H1 (cell line): ENCODE data around the gene TRIP11. TPM values are rescaled to one million over a fixed set of nuclear protein-coding genes. Genes with fewer than 3 reads are reported as not detected.

Experiments used
- CTCF ChIA-PET: fragments of 300-600 bp; sonication (Branson Sonifier 250); formaldehyde crosslinking; loops from one replicate; lab custom pipeline; 2021; ENCODE audit not compliant: partially characterized antibody; lab: Charles Lee
- POLR2A ChIA-PET: fragments of 300-600 bp; sonication (Branson Sonifier 250); formaldehyde crosslinking; loops from one replicate; lab custom pipeline; 2021; ENCODE audit warnings: inconsistent platforms; ENCODE audit not compliant: partially characterized antibody; lab: Charles Lee
- DNase-seq, 2 experiments: peaks; one replicate each; pipeline versions ENCODE4 v3.0.0 to v3.0.0-alpha.2; 2010 to 2022; ENCODE audit warnings: low spot score in 2 of 2, low read depth in 1 of 2, mixed read lengths in 1 of 2
- FAIRE-seq: peaks from 2 replicates; lab custom pipeline; 2011; peaks lifted over from hg19 to GRCh38; lab: Jason Lieb, UNC
- H2AFZ ChIP-seq: 2 replicates; pipeline ENCODE4 v1.8.1; 2012; ENCODE audit warnings: low read length, inconsistent platforms
- H2AK5ac ChIP-seq: 2 replicates; pipeline ENCODE4 v1.6.1; 2013; ENCODE audit warnings: low read depth, low read length
- H2BK120ac ChIP-seq: replicated peaks from 2 replicates; pipeline ENCODE3; 2013; ENCODE audit warnings: low read depth, low read length, inconsistent platforms
- H2BK12ac ChIP-seq: 2 replicates; pipeline ENCODE4 v1.6.1; 2013; ENCODE audit warnings: low read depth, low read length
- H2BK15ac ChIP-seq: 2 replicates; pipeline ENCODE4 v1.6.1; 2013; ENCODE audit warnings: low read length
- H2BK20ac ChIP-seq: 2 replicates; pipeline ENCODE4 v1.6.1; 2013; ENCODE audit warnings: low read length
- H2BK5ac ChIP-seq: 2 replicates; pipeline ENCODE4 v1.6.1; 2013; ENCODE audit warnings: low read depth, low read length
- H3K14ac ChIP-seq: 2 replicates; pipeline ENCODE4 v1.6.1; 2013; ENCODE audit warnings: inconsistent platforms; ENCODE audit not compliant: insufficient read length
- H3K18ac ChIP-seq: 2 replicates; pipeline ENCODE4 v1.6.1; 2013; ENCODE audit warnings: low read length; ENCODE audit errors: extremely low read depth
- H3K23ac ChIP-seq: 2 replicates; pipeline ENCODE4 v1.6.1; 2013; ENCODE audit warnings: inconsistent platforms; ENCODE audit not compliant: insufficient read length
- H3K23me2 ChIP-seq: 2 replicates; pipeline ENCODE4 v1.6.1; 2013; ENCODE audit warnings: low read depth, low read length
- H3K27ac ChIP-seq: 2 replicates; pipeline ENCODE4 v1.6.1; 2011; ENCODE audit warnings: low read depth, low read length, inconsistent platforms
- H3K27me3 ChIP-seq, 4 experiments: replicated peaks in 1 of 4; 1 replicate in 1 of 4; 2 replicates in 3 of 4; pipeline versions ENCODE4 v1.6.1 to v1.8.1; 2011 to 2013; ENCODE audit warnings: low read length in 3 of 4, mild to moderate bottlenecking in 3 of 4, inconsistent platforms in 2 of 4, mixed read lengths in 2 of 4, moderate library complexity in 1 of 4; ENCODE audit not compliant: control insufficient read depth in 3 of 4, insufficient read depth in 3 of 4; ENCODE audit errors: extremely low read depth in 1 of 4
- H3K36me3 ChIP-seq, 4 experiments: 2 replicates each; pipeline versions ENCODE4 v1.6.1 to v1.8.1; 2011 to 2013; ENCODE audit warnings: mild to moderate bottlenecking in 4 of 4, low read length in 3 of 4, moderate library complexity in 2 of 4, control low read depth in 1 of 4, inconsistent platforms in 1 of 4; ENCODE audit not compliant: insufficient read depth in 4 of 4, control insufficient read depth in 2 of 4
- H3K4ac ChIP-seq: replicated peaks from 2 replicates; pipeline ENCODE3; 2013; ENCODE audit warnings: low read length, low read depth, mixed read lengths, inconsistent platforms; ENCODE audit not compliant: insufficient read length
- H3K4me1 ChIP-seq, 4 experiments: replicated peaks in 1 of 4; 1 replicate in 1 of 4; 2 replicates in 3 of 4; pipeline versions ENCODE4 v1.6.1 to v1.8.1; 2011 to 2013; ENCODE audit warnings: low read length in 3 of 4, inconsistent platforms in 2 of 4, mixed read lengths in 1 of 4; ENCODE audit not compliant: insufficient read depth in 4 of 4, control insufficient read depth in 3 of 4
- H3K4me2 ChIP-seq, 2 experiments: 2 replicates each; pipeline versions ENCODE4 v1.6.1 to v1.8.1; 2011 to 2013; ENCODE audit warnings: low read depth in 2 of 2, low read length in 2 of 2, control low read depth in 1 of 2, inconsistent platforms in 1 of 2, mild to moderate bottlenecking in 1 of 2; ENCODE audit not compliant: insufficient read depth in 1 of 2
- H3K4me3 ChIP-seq, 4 experiments: fragments of 200-600, 300-600 bp in 1 of 4; sonication (generic), shearing (Covaris generic), sonication (Bioruptor Twin) in 1 of 4; 2 replicates each; pipeline versions ENCODE4 v1.5.1 to v1.8.1; 2011 to 2016; ENCODE audit warnings: low read length in 4 of 4, low read depth in 3 of 4, control low read depth in 2 of 4, inconsistent platforms in 2 of 4, mild to moderate bottlenecking in 2 of 4, mixed read lengths in 1 of 4, moderate library complexity in 1 of 4; ENCODE audit not compliant: insufficient read depth in 2 of 4; ENCODE audit errors: extremely low read depth in 1 of 4
- H3K56ac ChIP-seq: replicated peaks from 2 replicates; pipeline ENCODE3; 2013; ENCODE audit warnings: low read depth, mild to moderate bottlenecking, mixed read lengths, low read length, inconsistent platforms; ENCODE audit not compliant: insufficient read length
- H3K79me1 ChIP-seq: 2 replicates; pipeline ENCODE4 v1.6.1; 2013; ENCODE audit warnings: low read depth, low read length, control low read depth
- H3K79me2 ChIP-seq, 2 experiments: 2 replicates each; pipeline versions ENCODE4 v1.6.1 to v1.8.1; 2012 to 2013; ENCODE audit warnings: low read length in 2 of 2, mild to moderate bottlenecking in 2 of 2, inconsistent platforms in 1 of 2; ENCODE audit not compliant: insufficient read depth in 2 of 2, control insufficient read depth in 1 of 2
- H3K9ac ChIP-seq, 4 experiments: replicated peaks in 1 of 4; 1 replicate in 1 of 4; 2 replicates in 3 of 4; pipeline versions ENCODE4 v1.6.1 to v1.8.1; 2011 to 2013; ENCODE audit warnings: low read depth in 3 of 4, low read length in 3 of 4, control low read depth in 2 of 4, mild to moderate bottlenecking in 2 of 4, moderate library complexity in 2 of 4, inconsistent platforms in 1 of 4; ENCODE audit errors: extremely low read depth in 1 of 4
- H3K9me3 ChIP-seq, 2 experiments: 2 replicates each; pipeline versions ENCODE4 v1.6.1 to v1.8.1; 2012 to 2013; ENCODE audit warnings: mild to moderate bottlenecking in 2 of 2, moderate library complexity in 2 of 2, control low read depth in 1 of 2, inconsistent platforms in 1 of 2, low read depth in 1 of 2, low read length in 1 of 2, mixed read lengths in 1 of 2; ENCODE audit not compliant: insufficient read depth in 2 of 2
- H4K20me1 ChIP-seq, 2 experiments: replicated peaks in 1 of 2; 2 replicates each; pipeline versions ENCODE3 to v1.8.1; 2011 to 2013; ENCODE audit warnings: inconsistent platforms in 2 of 2, low read length in 2 of 2, mild to moderate bottlenecking in 1 of 2; ENCODE audit not compliant: insufficient read depth in 2 of 2, control insufficient read depth in 1 of 2
- H4K5ac ChIP-seq: 2 replicates; pipeline ENCODE4 v1.6.1; 2013; ENCODE audit warnings: low read length, low read depth, mixed read lengths, inconsistent platforms; ENCODE audit not compliant: insufficient read length
- H4K8ac ChIP-seq: 2 replicates; pipeline ENCODE4 v1.8.0; 2013; ENCODE audit warnings: mild to moderate bottlenecking, moderate library complexity, low read length, inconsistent platforms; ENCODE audit not compliant: insufficient read depth; ENCODE audit errors: extremely low read depth
- H4K91ac ChIP-seq: replicated peaks from 2 replicates; pipeline ENCODE3; 2013; ENCODE audit warnings: low read length, mixed read lengths, inconsistent platforms; ENCODE audit not compliant: insufficient read length
- CBX5 ChIP-seq: fragments of 300-800, 300-1000 bp; sonication (generic); IDR thresholded peaks from 2 replicates; pipeline ENCODE4 v1.7.1; 2016; ENCODE audit warnings: antibody characterized with exemption, low read length, low read depth
- KDM4A ChIP-seq: IDR thresholded peaks from one replicate; pipeline ENCODE4 v1.7.1; 2012; ENCODE audit warnings: low read depth, mild to moderate bottlenecking, moderate library complexity, low read length, inconsistent platforms; ENCODE audit not compliant: severe bottlenecking
- RAD21 ChIP-seq, 2 experiments: IDR thresholded peaks in 1 of 2; conservative IDR thresholded peaks in 1 of 2; 2 replicates each; pipeline ENCODE4 v1.6.1; 2011; ENCODE audit warnings: low read depth in 2 of 2, low read length in 2 of 2, improper control_type of control experiment in 1 of 2, inconsistent platforms in 1 of 2, mild to moderate bottlenecking in 1 of 2, moderate library complexity in 1 of 2
- SAP30 ChIP-seq: fragments of 300-600 bp; sonication (generic); IDR thresholded peaks from 2 replicates; pipeline ENCODE4 v1.7.1; 2012; ENCODE audit warnings: low read length, moderate library complexity, mild to moderate bottlenecking, inconsistent platforms; ENCODE audit not compliant: insufficient read depth, insufficient replicate concordance
- WGBS, 2 experiments: shearing (Covaris generic) in 1 of 2; methylation state at CpG; one replicate each; pipeline versions ENCODE4 v1.1.6 to v1.1.7; 2013 to 2015; ENCODE audit warnings: low lambda C conversion rate in 2 of 2, mixed read lengths in 2 of 2, inconsistent platforms in 1 of 2, low coverage in 1 of 2, missing lambda C conversion rate in 1 of 2; ENCODE audit not compliant: insufficient replicate concordance in 2 of 2, insufficient coverage in 1 of 2, insufficient read length in 1 of 2; ENCODE audit errors: extremely low coverage in 1 of 2, missing lambda C conversion rate in 1 of 2; 5-methylcytosine and 5-hydroxymethylcytosine counted together
- polyA plus RNA-seq, 7 experiments: library from polyadenylated mRNA; depleted of rRNA in 3 of 7; stranded (reverse) in 5 of 7; unstranded in 2 of 7; fragments of >200 nt in 5 of 7; fragments of 200-250 nt in 2 of 7; gene quantifications; 1 replicate in 5 of 7; 2 replicates in 1 of 7; 4 replicates in 1 of 7; pipeline versions ENCODE4 v1.2.1 to v1.2.3, GENCODE V29; 2011 to 2013; ENCODE audit warnings: missing spikeins in 2 of 7, mixed read lengths in 2 of 7
- total RNA-seq: library from RNA; stranded (reverse); fragmentation: NEBNext Ultra II Directional; extraction: Animal tissue kit (Norgen Biotek cat#: 25700); gene quantifications from 2 replicates; pipeline ENCODE4 v1.2.1, GENCODE V29; 2021
- TF ChIP-seq, protein P1 (sequence below), 3 experiments: IDR thresholded peaks; 1 replicate in 2 of 3; 2 replicates in 1 of 3; pipeline versions ENCODE4 v1.5.1 to v1.6.1; 2011; ENCODE audit warnings: low read length in 3 of 3, mild to moderate bottlenecking in 3 of 3, inconsistent platforms in 2 of 3, low read depth in 1 of 3, moderate library complexity in 1 of 3; ENCODE audit not compliant: insufficient read depth in 1 of 3; ENCODE audit errors: control extremely low read depth in 1 of 3

The TRIP11 gene
- total and polyA plus RNA-seq, 2 of the 8 experiments (the other 6 are each of a cell fraction or from before 2014, with no cell fraction given), result 3.3 to 30.4 TPM

DNA sequence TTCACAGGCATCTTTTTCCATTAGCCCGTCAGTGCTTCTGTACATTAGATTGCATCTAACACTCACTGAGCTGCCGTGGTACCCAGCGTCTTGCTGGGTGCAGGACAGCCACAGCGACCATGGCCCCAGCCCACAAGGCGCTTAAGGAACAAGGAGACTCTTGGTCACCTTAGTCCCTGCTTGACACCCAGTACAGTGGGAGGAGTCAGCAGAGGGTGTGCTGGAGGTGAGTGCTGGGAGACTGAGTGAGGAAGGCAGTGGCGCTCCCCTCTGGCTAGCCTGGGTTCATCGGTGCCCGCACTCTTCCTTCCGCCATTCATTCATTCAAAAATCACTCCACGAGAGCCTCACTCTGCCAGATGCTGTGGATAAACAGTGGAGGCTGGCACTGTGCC, 114.1 kb downstream of the TRIP11 start:
- Histone ChIP-seq H2AK5ac (no peak overlapping the region), H3K27me3 (no peaks in the 10 kb centered on the region), H3K9ac (no peak overlapping the region), H3K79me2 (no peaks in the 10 kb centered on the region), H4K20me1 (no peaks in the 10 kb centered on the region), H4K91ac (no peak overlapping the region), H3K4me3 (no peak overlapping the region), H4K5ac (no peak overlapping the region), H3K14ac (no peak overlapping the region), H3K27ac (no peak overlapping the region), H2BK5ac (no peak overlapping the region), H3K4ac (no peak overlapping the region), H2BK120ac (no peak overlapping the region), H3K23ac (no peak overlapping the region), H3K56ac (no peak overlapping the region), H2BK20ac (no peak overlapping the region), H2BK12ac (no peak overlapping the region), H3K4me2 (no peak overlapping the region), H2BK15ac (no peak overlapping the region), H3K36me3 (no peaks in the 10 kb centered on the region), H2AFZ (no peak overlapping the region), H3K4me1 (0 out of 7 replicates have a peak, but pooled peaks cover 0 to 3% (median 0%) of the 10 kb centered on the region in 4 experiments), H3K23me2 (no peaks in the 10 kb centered on the region), H4K8ac (no peak overlapping the region; the same call in 1 of the 2 replicates), H3K9me3 (no peaks in the 10 kb centered on the region), H3K79me1 (no peaks in the 10 kb centered on the region), H3K18ac (no peak overlapping the region)
- WGBS, 2 experiments, result 85% methylated on average over 6 of the region's 10 CpGs; no CpG with 5 or more reads in 1 of the 2 experiments
- TF ChIP-seq RAD21 (IDR thresholded peaks at IDR 0.05 in 1 of 2, conservative IDR thresholded peaks at IDR 0.05 in 1 of 2; ENCODE audit: low read depth in 2 of 2, low read length in 2 of 2) (peak; percentile 13; a peak in 2 of 4 replicates), KDM4A (no peak), SAP30 (no peak), CBX5 (no peak)
- TF ChIP-seq, protein P1, sequence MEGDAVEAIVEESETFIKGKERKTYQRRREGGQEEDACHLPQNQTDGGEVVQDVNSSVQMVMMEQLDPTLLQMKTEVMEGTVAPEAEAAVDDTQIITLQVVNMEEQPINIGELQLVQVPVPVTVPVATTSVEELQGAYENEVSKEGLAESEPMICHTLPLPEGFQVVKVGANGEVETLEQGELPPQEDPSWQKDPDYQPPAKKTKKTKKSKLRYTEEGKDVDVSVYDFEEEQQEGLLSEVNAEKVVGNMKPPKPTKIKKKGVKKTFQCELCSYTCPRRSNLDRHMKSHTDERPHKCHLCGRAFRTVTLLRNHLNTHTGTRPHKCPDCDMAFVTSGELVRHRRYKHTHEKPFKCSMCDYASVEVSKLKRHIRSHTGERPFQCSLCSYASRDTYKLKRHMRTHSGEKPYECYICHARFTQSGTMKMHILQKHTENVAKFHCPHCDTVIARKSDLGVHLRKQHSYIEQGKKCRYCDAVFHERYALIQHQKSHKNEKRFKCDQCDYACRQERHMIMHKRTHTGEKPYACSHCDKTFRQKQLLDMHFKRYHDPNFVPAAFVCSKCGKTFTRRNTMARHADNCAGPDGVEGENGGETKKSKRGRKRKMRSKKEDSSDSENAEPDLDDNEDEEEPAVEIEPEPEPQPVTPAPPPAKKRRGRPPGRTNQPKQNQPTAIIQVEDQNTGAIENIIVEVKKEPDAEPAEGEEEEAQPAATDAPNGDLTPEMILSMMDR (IDR thresholded peaks at IDR 0.05; ENCODE audit: control extremely low read depth in 1 of 3, insufficient read depth in 1 of 3, low read depth in 1 of 3, low read length in 3 of 3), result peak in 2 of 3 experiments; percentile 8 to 10; a peak in 2 of 4 replicates
- FAIRE-seq (no peak), DNase-seq (no peak)
- POLR2A ChIA-PET, result interaction anchor here (0.6 to 1.0 kb wide), 2 partner anchors 18 to 20 kb away, joined by 3 read pairs; no protein-coding TSS in a partner anchor
- CTCF ChIA-PET, result interaction anchor here (0.6 to 1.7 kb wide), 6 partner anchors 15 to 420 kb away, joined by 3 to 8 read pairs (median 4); no protein-coding TSS in a partner anchor
